Mammary epithelial cell (primary cell): Measurements from ENCODE around the gene KCNQ1.

Experiments
- EZH2 ChIP-seq: IDR thresholded peaks from 2 replicates; pipeline ENCODE4 v1.6.1; 2012; ENCODE audit warnings: low read length, inconsistent platforms, borderline replicate concordance
- TF ChIP-seq, protein P1 (sequence below), 2 donors: IDR thresholded peaks in 1 of 2; conservative IDR thresholded peaks in 1 of 2; 2 replicates each; pipeline ENCODE4 v1.5.1; 2011 to 2012; ENCODE audit warnings: inconsistent platforms in 2 of 2, low read length in 2 of 2, mild to moderate bottlenecking in 2 of 2, control low read depth in 1 of 2, low read depth in 1 of 2; ENCODE audit not compliant: insufficient read depth in 1 of 2; ENCODE audit errors: extremely low read depth in 1 of 2

DNA sequence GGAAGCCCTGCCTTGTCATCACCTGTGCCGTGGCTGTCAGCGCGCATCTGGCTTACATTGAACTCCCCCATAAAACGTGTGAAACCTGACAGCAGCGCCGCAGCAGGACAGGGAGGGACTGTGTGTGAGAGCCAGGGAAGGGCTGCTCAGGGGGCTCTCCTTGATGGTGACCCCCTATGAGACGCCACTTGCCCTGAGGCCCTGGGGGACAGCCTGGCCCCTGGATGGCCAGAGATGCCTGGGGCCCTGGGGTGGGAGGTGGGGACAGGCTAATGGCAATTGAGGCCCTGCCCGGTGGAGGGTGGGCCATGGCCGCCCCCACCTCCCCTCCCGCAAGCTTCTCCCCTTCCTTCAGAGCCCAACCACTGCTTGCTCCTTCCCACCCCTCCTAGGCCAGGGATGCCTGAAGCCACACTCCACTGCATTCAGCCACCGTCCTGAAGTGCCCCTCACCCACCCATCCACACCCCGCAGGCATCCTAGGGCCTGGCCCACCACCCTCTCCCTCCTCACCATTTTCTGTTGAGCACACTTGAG lies 290.3 kb downstream of the KCNQ1 start:
- TF ChIP-seq, protein P1, sequence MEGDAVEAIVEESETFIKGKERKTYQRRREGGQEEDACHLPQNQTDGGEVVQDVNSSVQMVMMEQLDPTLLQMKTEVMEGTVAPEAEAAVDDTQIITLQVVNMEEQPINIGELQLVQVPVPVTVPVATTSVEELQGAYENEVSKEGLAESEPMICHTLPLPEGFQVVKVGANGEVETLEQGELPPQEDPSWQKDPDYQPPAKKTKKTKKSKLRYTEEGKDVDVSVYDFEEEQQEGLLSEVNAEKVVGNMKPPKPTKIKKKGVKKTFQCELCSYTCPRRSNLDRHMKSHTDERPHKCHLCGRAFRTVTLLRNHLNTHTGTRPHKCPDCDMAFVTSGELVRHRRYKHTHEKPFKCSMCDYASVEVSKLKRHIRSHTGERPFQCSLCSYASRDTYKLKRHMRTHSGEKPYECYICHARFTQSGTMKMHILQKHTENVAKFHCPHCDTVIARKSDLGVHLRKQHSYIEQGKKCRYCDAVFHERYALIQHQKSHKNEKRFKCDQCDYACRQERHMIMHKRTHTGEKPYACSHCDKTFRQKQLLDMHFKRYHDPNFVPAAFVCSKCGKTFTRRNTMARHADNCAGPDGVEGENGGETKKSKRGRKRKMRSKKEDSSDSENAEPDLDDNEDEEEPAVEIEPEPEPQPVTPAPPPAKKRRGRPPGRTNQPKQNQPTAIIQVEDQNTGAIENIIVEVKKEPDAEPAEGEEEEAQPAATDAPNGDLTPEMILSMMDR (conservative IDR thresholded peaks at IDR 0.05 in 1 of 2, IDR thresholded peaks at IDR 0.05 in 1 of 2; ENCODE audit: extremely low read depth in 1 of 2, insufficient read depth in 1 of 2, low read depth in 1 of 2, low read length in 2 of 2), result no peak
- no peak for TF ChIP-seq EZH2
